ENCODE results near the gene PDPK1. TPM values are rescaled to one million over a fixed set of nuclear protein-coding genes. Genes with fewer than 3 reads are reported as not detected.
"Not testable (repeated sequence)": the region's sequence is repeated elsewhere in the genome, so short reads cannot be mapped to it uniquely, and the experiment has no call there.

Gene PDPK1
- polyA plus RNA-seq, 3 donors: 10.6 to 19.0 (median 15.0) TPM

DNA sequence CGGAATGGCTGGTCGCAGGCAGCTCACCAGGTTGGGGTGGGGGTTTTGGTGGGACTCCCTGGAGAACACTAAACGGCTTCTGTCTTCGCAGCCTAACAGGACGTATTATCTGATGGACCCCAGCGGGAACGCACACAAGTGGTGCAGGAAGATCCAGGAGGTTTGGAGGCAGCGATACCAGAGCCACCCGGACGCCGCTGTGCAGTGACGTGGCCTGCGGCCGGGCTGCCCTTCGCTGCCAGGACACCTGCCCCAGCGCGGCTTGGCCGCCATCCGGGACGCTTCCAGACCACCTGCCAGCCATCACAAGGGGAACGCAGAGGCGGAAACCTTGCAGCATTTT, 59.7 kb downstream of the PDPK1 start:
- WGBS, 3 donors: 92 to 96% (median 95%) methylated on average over 22 of the region's 22 CpGs
- H3K27ac ChIP-seq (ENCODE audit: low read depth, low read length): no peak overlapping the region

DNA sequence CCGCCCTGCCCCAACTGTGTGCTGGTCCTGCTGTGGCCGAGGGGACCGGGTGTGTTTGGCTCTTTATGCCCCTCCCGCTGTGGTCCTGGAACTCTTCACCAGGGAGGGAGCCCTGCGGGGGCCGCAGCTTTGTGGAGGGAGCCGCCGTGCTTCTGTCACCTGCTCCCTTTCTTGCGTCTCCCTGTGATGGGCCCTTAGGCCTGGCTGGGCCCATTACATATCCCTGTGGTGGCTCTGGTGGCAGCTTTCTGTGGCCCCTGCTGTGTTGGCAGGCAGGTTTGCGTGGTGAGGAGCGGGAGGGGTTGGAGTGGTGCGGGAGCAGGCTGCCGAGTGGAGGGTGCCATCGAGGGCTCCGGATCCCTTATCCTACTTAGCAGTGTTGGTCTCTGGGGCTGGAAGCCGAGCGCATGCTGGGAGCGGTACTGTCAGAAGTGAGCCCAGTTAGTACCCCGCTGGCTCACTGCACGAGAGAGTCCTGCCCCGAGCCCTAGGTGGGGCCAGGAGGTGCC, 60.4 kb downstream of the PDPK1 start:
- H3K27ac ChIP-seq (ENCODE audit: low read depth, low read length): no peak overlapping the region
- 94 to 97% (median 95%) methylated on average over 21 of the region's 21 CpGs for WGBS, 3 donors

DNA sequence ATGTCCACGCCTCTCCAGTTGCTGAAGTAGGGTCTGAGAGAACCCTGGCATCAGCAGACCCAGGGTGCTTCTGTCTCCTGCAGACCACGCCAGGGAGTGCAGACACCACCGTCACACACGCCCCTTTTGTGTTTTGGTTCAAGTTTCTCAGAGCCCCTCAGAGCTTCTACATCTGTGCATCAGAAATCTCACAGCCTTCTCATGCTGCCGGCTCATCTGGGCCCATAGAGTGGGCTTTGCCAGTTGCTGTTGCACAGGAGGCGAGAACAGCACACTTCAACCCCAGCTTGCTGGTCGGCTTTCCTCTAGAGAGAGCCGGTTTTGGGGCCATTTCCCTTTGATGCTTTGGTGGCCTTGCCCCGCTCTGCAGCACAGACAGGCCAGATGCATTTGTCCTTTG, 60.9 kb downstream of the PDPK1 start:
- H3K27ac ChIP-seq (ENCODE audit: low read depth, low read length): no peak overlapping the region
- WGBS, 3 donors: 93 to 95% (median 95%) methylated on average over 9 of the region's 9 CpGs

DNA sequence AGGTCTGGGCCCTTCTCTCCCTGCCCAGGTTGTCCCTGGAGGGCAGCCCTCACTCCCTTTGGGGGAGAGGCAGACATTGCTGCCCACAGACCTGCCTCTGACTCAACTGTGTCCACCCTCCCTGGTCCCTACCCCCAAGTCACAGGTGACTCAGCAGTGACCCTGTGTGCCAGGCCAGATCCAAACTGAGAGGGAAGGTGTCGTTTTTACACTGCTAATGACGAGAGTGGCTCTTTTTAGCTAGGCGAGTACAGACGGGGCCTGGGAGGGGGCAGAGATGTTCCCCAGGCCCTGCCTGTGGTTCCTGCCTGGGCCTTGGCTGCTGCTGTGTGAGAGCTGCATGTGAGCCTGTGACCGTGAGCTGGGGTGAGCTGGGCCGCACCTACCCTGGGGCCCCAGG, 61.3 kb downstream of the PDPK1 start:
- 89 to 96% (median 93%) methylated on average over 4 of the region's 6 CpGs for WGBS, 3 donors
- not testable (repeated sequence) for H3K27ac ChIP-seq (ENCODE audit: low read depth, low read length)

GRCh38 chr16:2599785-2600184, 62.0 kb downstream of the PDPK1 start:
- WGBS, 3 donors: 85 to 87% (median 87%) methylated on average over 6 to 9 of the region's 12 CpGs
- not testable (repeated sequence) for H3K27ac ChIP-seq (ENCODE audit: low read depth, low read length)

- 68 to 88% (median 80%) methylated on average over 11 of the region's 12 CpGs for WGBS, 3 donors
- H3K27ac ChIP-seq (ENCODE audit: low read depth, low read length): not testable (repeated sequence)
Observed at GRCh38 chr16:2601301-2602025, 63.6 kb downstream of the PDPK1 start.

- 91 to 93% (median 93%) methylated on average over 7 of the region's 7 CpGs for WGBS, 3 donors
Observed at GRCh38 chr16:2602175-2602574, 64.4 kb downstream of the PDPK1 start.

GRCh38 chr16:2603165-2604015, 65.6 kb downstream of the PDPK1 start:
- no peak overlapping the region for H3K27ac ChIP-seq (ENCODE audit: low read depth, low read length)
- 0 to 1% (median 0%) methylated on average over 57 to 58 of the region's 58 CpGs for WGBS, 3 donors

More at GRCh38 chr16:2602175-2602574, 64.4 kb downstream of the PDPK1 start:
- H3K27ac ChIP-seq (ENCODE audit: low read depth, low read length): not testable (repeated sequence)

DNA sequence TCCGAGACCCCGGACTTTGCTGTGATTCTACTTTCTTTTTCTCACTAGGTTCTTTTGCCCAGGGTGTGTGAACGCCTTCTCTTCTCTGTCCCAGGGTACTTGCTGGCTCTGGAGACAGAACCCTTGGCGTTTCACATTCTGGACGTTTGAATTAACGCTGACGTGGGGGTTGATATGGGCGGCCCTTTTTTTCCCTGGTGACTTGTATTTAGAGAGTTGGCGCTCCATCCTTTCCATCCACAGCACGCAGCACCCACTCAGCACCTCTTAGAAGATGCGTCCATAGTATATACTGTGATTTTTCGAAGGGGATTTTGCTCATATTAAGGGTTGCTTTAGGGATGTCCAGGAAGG, 66.2 kb downstream of the PDPK1 start:
- 2 to 3% (median 3%) methylated on average over 12 of the region's 12 CpGs for WGBS, 3 donors
- not testable (repeated sequence) for H3K27ac ChIP-seq (ENCODE audit: low read depth, low read length)

- not testable (repeated sequence) for H3K27ac ChIP-seq (ENCODE audit: low read depth, low read length)
- no CpG with 5 or more reads among the region's 8 CpGs for WGBS, 3 donors
Observed at GRCh38 chr16:2606820-2607219, 69.0 kb downstream of the PDPK1 start.

- H3K27ac ChIP-seq (ENCODE audit: low read depth, low read length): not testable (repeated sequence)
- WGBS, 3 donors: 55 to 74% (median 67%) methylated on average over 3 to 4 of the region's 11 CpGs
Observed at GRCh38 chr16:2609345-2609744, 71.5 kb downstream of the PDPK1 start.

DNA sequence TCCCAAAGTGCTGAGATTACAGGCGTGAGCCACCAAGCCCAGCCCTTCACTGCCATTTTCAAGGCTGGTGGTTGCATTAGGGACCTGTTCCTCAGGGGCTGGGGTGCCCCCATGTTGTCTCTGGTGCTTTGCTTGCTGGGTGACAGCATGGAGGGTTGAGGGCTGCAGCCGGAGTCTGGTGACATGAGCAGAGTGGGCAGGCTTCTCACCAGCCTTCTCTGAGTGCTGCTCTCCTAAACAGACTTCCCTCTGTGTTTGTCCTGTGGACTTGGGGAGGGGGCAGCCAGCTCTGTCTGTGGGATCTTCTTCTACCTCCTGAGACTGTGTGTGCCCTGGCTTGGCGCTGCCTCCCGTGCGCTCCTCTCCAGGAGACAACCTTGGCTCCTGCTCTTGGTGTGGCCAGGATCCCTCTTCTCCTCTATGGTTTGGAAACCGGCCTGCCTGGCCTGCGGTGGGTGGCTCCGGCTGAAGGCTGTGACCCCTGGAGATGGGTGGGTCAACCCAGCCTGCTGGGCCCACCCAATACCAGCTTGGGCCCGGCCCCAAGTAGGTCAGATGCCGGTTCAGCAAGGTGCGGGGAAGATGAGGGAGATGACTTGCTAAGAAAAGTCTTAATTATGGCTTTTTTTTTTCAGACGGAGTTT, 72.1 kb downstream of the PDPK1 start:
- 90 to 91% (median 90%) methylated on average over 12 of the region's 12 CpGs for WGBS, 3 donors
- H3K27ac ChIP-seq (ENCODE audit: low read depth, low read length): no peak overlapping the region

DNA sequence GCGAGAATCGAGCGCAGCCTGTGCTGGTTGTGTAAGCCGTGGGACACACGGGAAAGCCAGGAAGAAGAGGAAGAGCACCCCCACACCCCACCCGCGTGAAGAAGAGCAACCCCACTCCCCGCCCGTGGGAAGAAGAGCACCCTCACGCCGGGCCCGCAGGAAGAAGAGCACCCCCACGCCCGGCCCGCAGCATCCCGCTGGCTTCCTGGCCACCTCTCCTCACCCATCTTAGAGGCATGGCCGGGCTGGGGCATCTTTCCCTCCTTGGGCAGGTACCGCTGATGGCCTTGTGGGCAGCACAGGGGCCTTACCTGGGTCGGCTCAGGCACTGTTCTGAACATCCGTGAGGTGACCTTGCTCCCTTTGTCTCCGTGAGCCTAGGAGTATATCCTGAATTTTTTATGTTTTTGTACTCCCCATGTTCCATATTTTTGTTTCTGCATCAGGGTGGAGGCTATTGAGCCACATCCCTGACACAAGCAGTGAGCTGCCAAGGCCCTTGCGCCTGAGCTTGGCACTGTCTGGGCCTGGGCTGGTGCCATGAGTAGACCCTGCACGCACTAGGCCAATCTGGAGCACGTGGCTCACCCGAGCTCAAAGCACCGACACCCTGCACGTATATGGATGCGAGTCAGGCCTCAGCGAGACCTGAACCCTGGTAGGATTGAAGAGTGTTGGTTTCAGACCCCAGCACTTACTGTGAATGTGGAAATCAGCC, 73.1 kb downstream of the PDPK1 start:
- H3K27ac ChIP-seq (ENCODE audit: low read depth, low read length): no peak overlapping the region
- 86 to 89% (median 87%) methylated on average over 25 to 29 of the region's 29 CpGs for WGBS, 3 donors

DNA sequence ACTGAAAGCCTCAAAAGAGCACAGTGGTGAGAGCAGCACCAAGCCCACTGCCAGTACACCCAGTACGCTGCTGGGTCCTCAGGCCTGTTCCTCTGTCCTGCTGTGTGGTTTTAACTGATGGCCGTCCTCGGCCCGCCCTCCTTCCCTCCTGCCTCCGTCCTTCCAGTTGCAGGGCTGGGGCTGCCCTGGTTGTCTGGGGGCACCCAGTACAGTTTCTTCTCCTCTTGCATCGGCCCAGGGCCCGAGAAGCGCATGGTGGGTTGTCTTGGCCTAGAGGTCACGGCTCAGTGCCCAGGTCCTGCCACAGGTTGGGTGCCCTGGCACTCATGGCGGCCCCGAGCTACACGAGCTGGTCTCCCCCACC, 73.7 kb downstream of the PDPK1 start:
- WGBS, 3 donors: 92 to 95% (median 93%) methylated on average over 9 of the region's 12 CpGs
- H3K27ac ChIP-seq (ENCODE audit: low read depth, low read length): no peak overlapping the region

- 100% methylated on average over 2 to 5 of the region's 17 CpGs; no CpG with 5 or more reads in 1 of the 3 donors for WGBS, 3 donors
- not testable (repeated sequence) for H3K27ac ChIP-seq (ENCODE audit: low read depth, low read length)
Observed at GRCh38 chr16:2611877-2612276, 74.1 kb downstream of the PDPK1 start.

DNA sequence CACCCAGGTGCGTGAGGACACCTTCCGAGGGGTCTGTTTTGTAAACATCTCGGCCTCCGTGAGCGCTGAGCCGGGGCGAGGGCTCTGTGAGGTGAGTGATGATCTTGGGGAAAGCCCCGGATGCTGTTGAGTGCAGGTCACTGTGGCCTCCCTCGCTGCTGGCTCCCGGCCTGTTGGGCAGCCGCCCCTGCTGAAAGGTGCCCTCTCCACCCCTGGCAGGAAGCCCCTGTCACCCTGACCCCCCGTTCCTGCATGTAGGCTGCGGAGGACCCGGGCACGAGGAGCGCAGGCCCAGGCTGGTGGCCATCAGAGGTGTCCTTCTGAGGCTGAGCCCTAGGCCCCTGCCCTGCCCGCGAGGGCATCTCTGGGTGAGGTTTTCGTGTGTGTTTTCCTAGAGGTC, 75.4 kb downstream of the PDPK1 start:
- not testable (repeated sequence) for H3K27ac ChIP-seq (ENCODE audit: low read depth, low read length)
- 67 to 97% (median 94%) methylated on average over 1 to 12 of the region's 19 CpGs for WGBS, 3 donors

GRCh38 chr16:2614761-2615191, 77.0 kb downstream of the PDPK1 start:
- 94 to 95% (median 94%) methylated on average over 15 of the region's 15 CpGs for WGBS, 3 donors
- no peak overlapping the region for H3K27ac ChIP-seq (ENCODE audit: low read depth, low read length)

GRCh38 chr16:2618964-2619363, 81.1 kb downstream of the PDPK1 start:
- H3K27ac ChIP-seq (ENCODE audit: low read depth, low read length): not testable (repeated sequence)
- no CpG with 5 or more reads among the region's 20 CpGs for WGBS, 3 donors

DNA sequence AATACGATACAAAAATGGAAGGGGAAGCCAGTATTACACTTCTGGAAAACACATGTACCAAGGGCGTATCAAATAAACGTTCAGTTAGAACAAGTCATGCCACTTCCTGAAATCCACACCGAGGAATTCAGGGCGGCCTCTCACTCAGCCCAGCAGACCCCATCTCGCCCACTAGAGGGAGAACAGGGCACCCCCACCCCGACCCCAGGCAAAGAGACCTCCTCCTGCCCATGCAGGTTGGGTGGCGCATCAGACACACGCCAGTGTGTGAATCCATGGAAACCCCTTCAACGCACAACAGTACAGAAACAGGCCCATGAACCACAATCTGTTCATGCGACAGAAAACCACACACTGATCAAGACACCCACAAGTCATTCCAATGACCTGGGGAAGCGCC, 81.8 kb downstream of the PDPK1 start:
- WGBS, 3 donors: 52 to 78% (median 54%) methylated on average over 6 of the region's 12 CpGs
- H3K27ac ChIP-seq (ENCODE audit: low read depth, low read length): not testable (repeated sequence)
